ENCODE results near the gene OR5H2. TPM values are rescaled to one million over a fixed set of nuclear protein-coding genes. Genes with fewer than 3 reads are reported as not detected.
"Not testable (repeated sequence)": the region's sequence is repeated elsewhere in the genome, so short reads cannot be mapped to it uniquely, and the experiment has no call there.

OR5H2 gene
- total RNA-seq, 1 donor from 2014 or later = not detected

GRCh38 chr3:98242155-98242554 lies 40.1 kb upstream of the OR5H2 start:
- Histone ChIP-seq H3K4me3 (ENCODE audit: insufficient read depth, low read depth, low read length) (no peak overlapping the region), H3K79me2 (ENCODE audit: insufficient read depth, low read length) (no peaks in the 10 kb centered on the region), H3K4me2 (ENCODE audit: low read length) (no peak overlapping the region), H3K36me3 (ENCODE audit: insufficient read depth, low read length) (no peaks in the 10 kb centered on the region), H4K20me1 (ENCODE audit: insufficient read depth, low read length) (no peaks in the 10 kb centered on the region), H3K9me3 (ENCODE audit: insufficient read depth, low read depth, low read length) (no peaks in the 10 kb centered on the region), H3K4me1 (ENCODE audit: insufficient read depth, low read length) (no peaks in the 10 kb centered on the region), H3K27me3 (ENCODE audit: insufficient read depth, low read length) (no peaks in the 10 kb centered on the region), H3K27ac (ENCODE audit: low read depth, low read length) (no peak overlapping the region), H2AFZ (ENCODE audit: low read depth, low read length) (no peak overlapping the region), H3K9ac (ENCODE audit: low read length) (no peak overlapping the region)
- no peak for TF ChIP-seq EZH2 (IDR thresholded peaks at IDR 0.05; ENCODE audit: insufficient read depth, low read length)
- no peak for TF ChIP-seq CTCF (IDR thresholded peaks at IDR 0.05; ENCODE audit: insufficient read depth, low read depth, low read length)
- Mint-ChIP-seq H3K4me3 (ENCODE audit: unreplicated experiment) (no peak overlapping the region), H3K9me3 (ENCODE audit: unreplicated experiment) (peaks cover 8% of the 10 kb centered on the region), H3K27ac (ENCODE audit: unreplicated experiment) (no peak overlapping the region), H3K27me3 (ENCODE audit: low read depth, unreplicated experiment) (no peaks in the 10 kb centered on the region), H3K4me1 (ENCODE audit: low read depth, unreplicated experiment) (peaks cover 2% of the 10 kb centered on the region), H3K36me3 (ENCODE audit: low read depth, unreplicated experiment) (no peaks in the 10 kb centered on the region)
- FAIRE-seq (no peak), DNase-seq (ENCODE audit: low read depth) (no peak)

- no peaks in the 10 kb centered on the region for H3K27me3 Mint-ChIP-seq (ENCODE audit: low read depth, unreplicated experiment)
- no peaks in the 10 kb centered on the region for H3K36me3 Mint-ChIP-seq (ENCODE audit: low read depth, unreplicated experiment)
- no peaks in the 10 kb centered on the region for H3K79me2 ChIP-seq (ENCODE audit: insufficient read depth, low read length)
- no peak overlapping the region for H3K9ac ChIP-seq (ENCODE audit: low read length)
- no peak overlapping the region for H3K27ac ChIP-seq (ENCODE audit: low read depth, low read length)
- no peak overlapping the region for H2AFZ ChIP-seq (ENCODE audit: low read depth, low read length)
- peaks cover 2% of the 10 kb centered on the region for H3K4me1 Mint-ChIP-seq (ENCODE audit: low read depth, unreplicated experiment)
- no peaks in the 10 kb centered on the region for H3K36me3 ChIP-seq (ENCODE audit: insufficient read depth, low read length)
- H3K4me3 ChIP-seq (ENCODE audit: insufficient read depth, low read depth, low read length) = no peak overlapping the region
- no peaks in the 10 kb centered on the region for H3K27me3 ChIP-seq (ENCODE audit: insufficient read depth, low read length)
- H3K27ac Mint-ChIP-seq (ENCODE audit: unreplicated experiment) = no peak overlapping the region
- H3K4me2 ChIP-seq (ENCODE audit: low read length) = no peak overlapping the region
- no peak for TF ChIP-seq EZH2 (IDR thresholded peaks at IDR 0.05; ENCODE audit: insufficient read depth, low read length)
- FAIRE-seq = no peak
- H3K4me3 Mint-ChIP-seq (ENCODE audit: unreplicated experiment) = no peak overlapping the region
- H4K20me1 ChIP-seq (ENCODE audit: insufficient read depth, low read length) = no peaks in the 10 kb centered on the region
- no peaks in the 10 kb centered on the region for H3K4me1 ChIP-seq (ENCODE audit: insufficient read depth, low read length)
- no peak for DNase-seq (ENCODE audit: low read depth)
- peaks cover 8% of the 10 kb centered on the region for H3K9me3 Mint-ChIP-seq (ENCODE audit: unreplicated experiment)
- H3K9me3 ChIP-seq (ENCODE audit: insufficient read depth, low read depth, low read length) = no peaks in the 10 kb centered on the region
Observed at GRCh38 chr3:98243843-98244242, 38.5 kb upstream of the OR5H2 start.

- H2AFZ ChIP-seq (ENCODE audit: low read depth, low read length) = no peak overlapping the region
- H3K9me3 ChIP-seq (ENCODE audit: insufficient read depth, low read depth, low read length) = no peaks in the 10 kb centered on the region
- H3K4me1 Mint-ChIP-seq (ENCODE audit: low read depth, unreplicated experiment) = no peaks in the 10 kb centered on the region
- no peaks in the 10 kb centered on the region for H3K27me3 ChIP-seq (ENCODE audit: insufficient read depth, low read length)
- no peak overlapping the region for H3K27ac ChIP-seq (ENCODE audit: low read depth, low read length)
- H3K4me2 ChIP-seq (ENCODE audit: low read length) = no peak overlapping the region
- FAIRE-seq (no peak), DNase-seq (ENCODE audit: low read depth) (no peak)
- H3K9ac ChIP-seq (ENCODE audit: low read length) = no peak overlapping the region
- H3K9me3 Mint-ChIP-seq (ENCODE audit: unreplicated experiment) = peaks cover 8% of the 10 kb centered on the region
- no peaks in the 10 kb centered on the region for H3K36me3 Mint-ChIP-seq (ENCODE audit: low read depth, unreplicated experiment)
- no peaks in the 10 kb centered on the region for H3K4me1 ChIP-seq (ENCODE audit: insufficient read depth, low read length)
- H3K4me3 ChIP-seq (ENCODE audit: insufficient read depth, low read depth, low read length) = no peak overlapping the region
- TF ChIP-seq EZH2 (IDR thresholded peaks at IDR 0.05; ENCODE audit: insufficient read depth, low read length) (no peak), CTCF (IDR thresholded peaks at IDR 0.05; ENCODE audit: insufficient read depth, low read depth, low read length) (no peak)
- H3K27ac Mint-ChIP-seq (ENCODE audit: unreplicated experiment) = no peak overlapping the region
- H3K79me2 ChIP-seq (ENCODE audit: insufficient read depth, low read length) = no peaks in the 10 kb centered on the region
- no peaks in the 10 kb centered on the region for H3K27me3 Mint-ChIP-seq (ENCODE audit: low read depth, unreplicated experiment)
- H3K4me3 Mint-ChIP-seq (ENCODE audit: unreplicated experiment) = no peak overlapping the region
- no peaks in the 10 kb centered on the region for H3K36me3 ChIP-seq (ENCODE audit: insufficient read depth, low read length)
- H4K20me1 ChIP-seq (ENCODE audit: insufficient read depth, low read length) = no peaks in the 10 kb centered on the region
Observed at GRCh38 chr3:98246142-98246541, 36.2 kb upstream of the OR5H2 start.

GRCh38 chr3:98256026-98256425 lies 26.3 kb upstream of the OR5H2 start:
- H3K36me3 ChIP-seq (ENCODE audit: insufficient read depth, low read length); DNase-seq (ENCODE audit: low read depth); H3K36me3 Mint-ChIP-seq (ENCODE audit: low read depth, unreplicated experiment); H3K27ac ChIP-seq (ENCODE audit: low read depth, low read length); H3K4me1 ChIP-seq (ENCODE audit: insufficient read depth, low read length); H3K9ac ChIP-seq (ENCODE audit: low read length); H3K4me2 ChIP-seq (ENCODE audit: low read length); H3K27me3 ChIP-seq (ENCODE audit: insufficient read depth, low read length); H3K79me2 ChIP-seq (ENCODE audit: insufficient read depth, low read length); H4K20me1 ChIP-seq (ENCODE audit: insufficient read depth, low read length); FAIRE-seq; H3K27ac Mint-ChIP-seq (ENCODE audit: unreplicated experiment); H3K4me3 ChIP-seq (ENCODE audit: insufficient read depth, low read depth, low read length); H3K9me3 ChIP-seq (ENCODE audit: insufficient read depth, low read depth, low read length); H3K27me3 Mint-ChIP-seq (ENCODE audit: low read depth, unreplicated experiment); H3K9me3 Mint-ChIP-seq (ENCODE audit: unreplicated experiment); H2AFZ ChIP-seq (ENCODE audit: low read depth, low read length); H3K4me1 Mint-ChIP-seq (ENCODE audit: low read depth, unreplicated experiment); H3K4me3 Mint-ChIP-seq (ENCODE audit: unreplicated experiment): not testable (repeated sequence)

Data from astrocyte (in vitro differentiated cells and primary cell).